WTC11 (cell line): ENCODE measurements around the gene WDCP. TPM values are rescaled to one million over a fixed set of nuclear protein-coding genes. Genes with fewer than 3 reads are reported as not detected.

Experiments
- ATAC-seq: fragments of 200-7000 bp; cut with Tn5 transposase; 2 replicates; pipeline ENCODE4 v1.10.0; 2021; ENCODE audit warnings: mild to moderate bottlenecking, moderate library complexity
- CTCF ChIA-PET: fragments of 300-600 bp; sonication (Branson Sonifier 250); formaldehyde crosslinking; loops from one replicate; lab custom pipeline; 2021; ENCODE audit warnings: antibody characterized with exemption; lab: Charles Lee
- POLR2A ChIA-PET: fragments of 350-600 bp; sonication (Branson Sonifier 250); formaldehyde crosslinking; loops from one replicate; lab custom pipeline; 2021; ENCODE audit warnings: antibody characterized with exemption; lab: Charles Lee
- DNase-seq: peaks from one replicate; pipeline ENCODE4 v3.0.0; 2021; ENCODE audit warnings: low spot score
- H3K27ac Mint-ChIP-seq: 2 replicates; pipeline ENCODE4 v1.8.0; 2021; ENCODE audit warnings: mixed read lengths
- H3K27me3 Mint-ChIP-seq: 2 replicates; pipeline ENCODE4 v1.8.0; 2021; ENCODE audit warnings: low read depth, mild to moderate bottlenecking, moderate library complexity, mixed read lengths
- H3K36me3 Mint-ChIP-seq: 2 replicates; pipeline ENCODE4 v1.8.0; 2021; ENCODE audit warnings: mixed read lengths
- H3K4me1 Mint-ChIP-seq: 2 replicates; pipeline ENCODE4 v1.8.0; 2022; ENCODE audit warnings: mixed read lengths
- H3K4me3 Mint-ChIP-seq: 2 replicates; pipeline ENCODE4 v1.8.0; 2021; ENCODE audit warnings: mild to moderate bottlenecking, moderate library complexity, mixed read lengths
- H3K9me3 Mint-ChIP-seq: 2 replicates; pipeline ENCODE4 v1.8.0; 2021; ENCODE audit warnings: mixed read lengths
- CREM ChIP-seq: sonication (generic); formaldehyde crosslinking; IDR thresholded peaks from 2 replicates; pipeline ENCODE4 v1.8.1; 2022; ENCODE audit warnings: mild to moderate bottlenecking, missing genetic modification reagents, moderate library complexity
- KAT7 ChIP-seq: sonication (generic); formaldehyde crosslinking; IDR thresholded peaks from 2 replicates; pipeline ENCODE4 v1.8.1; 2023; ENCODE audit warnings: missing genetic modification reagents, mild to moderate bottlenecking, borderline replicate concordance
- MXD4 ChIP-seq: fragments of 250-450 bp; sonication (Bioruptor Pico); IDR thresholded peaks from 2 replicates; pipeline ENCODE4 v1.8.0; 2021; ENCODE audit warnings: mild to moderate bottlenecking, moderate library complexity, borderline replicate concordance
- MYBL2 ChIP-seq: sonication (generic); formaldehyde crosslinking; IDR thresholded peaks from 2 replicates; pipeline ENCODE4 v1.8.1; 2023; ENCODE audit warnings: mild to moderate bottlenecking, moderate library complexity, missing genetic modification reagents
- NFATC4 ChIP-seq: fragments of 250-450 bp; sonication (Bioruptor Pico); IDR thresholded peaks from 2 replicates; pipeline ENCODE4 v1.9.0; 2021; ENCODE audit warnings: mild to moderate bottlenecking
- NFE2L1 ChIP-seq: sonication (generic); formaldehyde crosslinking; IDR thresholded peaks from 2 replicates; pipeline ENCODE4 v1.8.1; 2023; ENCODE audit warnings: missing genetic modification reagents
- NR1H2 ChIP-seq: sonication (generic); formaldehyde crosslinking; IDR thresholded peaks from 2 replicates; pipeline ENCODE4 v1.9.0; 2021; ENCODE audit warnings: mild to moderate bottlenecking, moderate library complexity, missing genetic modification reagents
- PRRX2 ChIP-seq: fragments of 250-450 bp; sonication (Bioruptor Pico); IDR thresholded peaks from 2 replicates; pipeline ENCODE4 v1.8.0; 2021; ENCODE audit warnings: mild to moderate bottlenecking
- RELA ChIP-seq: sonication (generic); formaldehyde crosslinking; IDR thresholded peaks from 2 replicates; pipeline ENCODE4 v1.8.1; 2022; ENCODE audit warnings: missing genetic modification reagents, mild to moderate bottlenecking, borderline replicate concordance
- RORB ChIP-seq: fragments of 250-450 bp; sonication (Bioruptor Pico); IDR thresholded peaks from 2 replicates; pipeline ENCODE4 v1.9.0; 2021; ENCODE audit warnings: mild to moderate bottlenecking
- TP53 ChIP-seq: sonication (generic); formaldehyde crosslinking; IDR thresholded peaks from 2 replicates; pipeline ENCODE4 v1.8.1; 2023; ENCODE audit warnings: mild to moderate bottlenecking, missing genetic modification reagents
- ZNF121 ChIP-seq: sonication (generic); formaldehyde crosslinking; IDR thresholded peaks from 2 replicates; pipeline ENCODE4 v1.8.0; 2023; ENCODE audit warnings: missing genetic modification reagents
- ZNF263 ChIP-seq: sonication (generic); formaldehyde crosslinking; IDR thresholded peaks from 2 replicates; pipeline ENCODE4 v1.8.1; 2022; ENCODE audit warnings: low read depth, mild to moderate bottlenecking, moderate library complexity, missing genetic modification reagents
- ZNF416 ChIP-seq: fragments of 250-450 bp; sonication (Bioruptor Pico); IDR thresholded peaks from 2 replicates; pipeline ENCODE4 v1.9.0; 2021; ENCODE audit warnings: mild to moderate bottlenecking, inconsistent platforms
- total RNA-seq: library from RNA; stranded (reverse); gene quantifications from 3 replicates; pipeline ENCODE4 v1.2.3, GENCODE V29; 2021
- TF ChIP-seq, protein P1 (sequence below): fragments of 250-450 bp; sonication (Bioruptor Pico); IDR thresholded peaks from 2 replicates; pipeline ENCODE4 v1.8.0; 2021; ENCODE audit warnings: mild to moderate bottlenecking
- TF ChIP-seq, protein P2 (sequence below): sonication (generic); formaldehyde crosslinking; IDR thresholded peaks from 2 replicates; pipeline ENCODE4 v1.8.0; 2023; ENCODE audit warnings: missing genetic modification reagents
- TF ChIP-seq, protein P3 (sequence below): sonication (generic); formaldehyde crosslinking; IDR thresholded peaks from 2 replicates; pipeline ENCODE4 v1.8.0; 2022; ENCODE audit warnings: mild to moderate bottlenecking, missing genetic modification reagents
- TF ChIP-seq, protein P4 (sequence below): sonication (generic); formaldehyde crosslinking; IDR thresholded peaks from 2 replicates; pipeline ENCODE4 v1.8.0; 2023; ENCODE audit warnings: mild to moderate bottlenecking, missing genetic modification reagents
- TF ChIP-seq, protein P5 (sequence below): fragments of 250-450 bp; sonication (Bioruptor Pico); IDR thresholded peaks from 2 replicates; pipeline ENCODE4 v1.9.0; 2021; ENCODE audit warnings: mild to moderate bottlenecking, borderline replicate concordance
- TF ChIP-seq, protein P6 (sequence below): sonication (generic); formaldehyde crosslinking; conservative IDR thresholded peaks from 2 replicates; pipeline ENCODE4 v1.8.1; 2022; ENCODE audit warnings: mild to moderate bottlenecking, missing genetic modification reagents
- TF ChIP-seq, protein P7 (sequence below): sonication (generic); formaldehyde crosslinking; IDR thresholded peaks from 2 replicates; pipeline ENCODE4 v1.8.0; 2022; ENCODE audit warnings: mild to moderate bottlenecking, missing genetic modification reagents

Gene WDCP
- total RNA-seq, 1 experiment from 2014 or later, result 31.9 TPM

DNA sequence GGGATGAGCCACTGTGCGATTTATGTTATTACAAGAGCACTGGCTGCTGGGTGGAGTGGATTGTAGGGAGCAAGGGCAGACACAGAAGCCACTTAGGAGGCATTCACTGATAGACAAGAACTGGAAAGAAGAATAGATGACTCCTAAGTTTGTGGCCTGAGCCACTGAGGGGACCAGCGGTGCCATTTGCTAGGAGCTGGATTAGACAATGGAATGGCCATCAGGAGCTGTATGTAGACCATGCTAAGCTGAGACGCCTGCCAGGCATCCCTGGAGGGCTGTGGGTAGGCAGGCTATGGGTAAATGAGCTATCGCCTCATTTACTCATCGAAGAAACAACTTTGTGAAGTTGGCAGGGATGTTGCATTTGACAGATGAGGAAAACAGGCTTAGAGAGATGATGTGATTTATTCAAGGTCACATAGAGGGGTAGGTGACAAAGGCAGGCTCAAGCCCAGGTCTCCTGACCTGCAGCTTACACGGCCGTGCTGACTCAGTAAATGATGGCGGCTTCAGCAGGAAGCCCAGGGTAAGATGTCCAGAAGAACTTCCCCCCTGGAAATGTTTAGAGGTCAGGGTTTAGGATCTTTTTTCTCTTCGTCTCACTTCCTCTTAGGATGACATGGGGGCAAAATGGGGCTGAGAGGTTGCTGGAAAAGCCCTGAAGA lies 34.5 kb downstream of the WDCP start:
- H3K27me3 Mint-ChIP-seq, result peaks cover 9% of the 10 kb centered on the region
- CTCF ChIA-PET, result interaction anchor here (0.6 to 2.3 kb wide), 5 partner anchors 47 to 188 kb away, joined by 3 to 11 read pairs (median 3); partner anchors contain the start of genes ATAD2B and SF3B6

DNA sequence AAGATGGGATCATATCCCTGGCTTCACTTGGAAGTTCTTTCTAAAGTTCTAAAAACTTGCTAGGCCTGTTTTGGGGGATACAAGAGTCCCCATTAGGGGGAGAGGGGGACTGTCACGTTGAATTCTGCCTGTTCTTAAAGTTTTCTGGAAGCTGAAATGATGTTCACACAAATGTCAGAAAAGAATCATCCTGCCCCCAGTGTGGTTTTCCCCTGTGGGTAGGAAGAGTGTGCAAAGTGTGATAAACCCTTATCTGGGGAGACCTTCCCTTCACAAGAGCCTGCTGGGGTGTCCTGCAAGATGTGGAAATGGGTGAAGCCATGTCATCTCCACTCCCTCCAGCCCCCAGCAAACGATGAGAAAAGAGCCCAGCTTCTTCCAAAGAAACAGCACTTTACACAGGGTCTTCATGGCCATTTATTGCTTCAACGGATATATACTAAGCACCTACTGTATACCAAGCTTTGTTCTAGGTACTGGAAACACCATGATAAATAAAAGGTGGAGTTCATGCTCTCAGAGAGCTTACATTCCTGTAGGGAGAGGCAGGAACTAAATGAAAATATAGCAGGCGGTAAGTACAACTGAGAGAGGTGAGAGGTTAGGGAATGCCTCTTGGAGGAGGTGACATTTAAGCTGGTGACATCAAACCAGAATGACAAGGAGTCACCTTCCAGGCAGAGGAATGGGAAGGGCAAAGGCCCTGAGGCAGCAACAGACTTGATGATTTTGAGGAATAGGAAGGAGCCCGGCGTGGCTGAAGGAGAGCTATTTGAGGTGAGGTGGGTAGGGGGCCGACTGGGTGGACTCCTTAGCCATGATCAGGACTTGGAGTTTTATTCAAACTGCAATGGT lies 35.7 kb downstream of the WDCP start:
- ChIA-PET CTCF (interaction anchor here (1.3 to 2.4 kb wide), 4 partner anchors 73 to 187 kb away, joined by 3 to 15 read pairs (median 8); partner anchors contain the start of gene ATAD2B), POLR2A (no interaction called here)
- ATAC-seq (no peak), DNase-seq (no peak)
- no peaks in the 10 kb centered on the region for H3K36me3 Mint-ChIP-seq
- H3K9me3 Mint-ChIP-seq, result no peaks in the 10 kb centered on the region
- H3K4me3 Mint-ChIP-seq, result peak overlapping the region; percentile 7; the same call in 1 of the 2 replicates
- no peak overlapping the region for H3K27ac Mint-ChIP-seq
- peaks cover 9% of the 10 kb centered on the region for H3K27me3 Mint-ChIP-seq
- H3K4me1 Mint-ChIP-seq, result peaks cover 30% of the 10 kb centered on the region
- TF ChIP-seq, protein P1, sequence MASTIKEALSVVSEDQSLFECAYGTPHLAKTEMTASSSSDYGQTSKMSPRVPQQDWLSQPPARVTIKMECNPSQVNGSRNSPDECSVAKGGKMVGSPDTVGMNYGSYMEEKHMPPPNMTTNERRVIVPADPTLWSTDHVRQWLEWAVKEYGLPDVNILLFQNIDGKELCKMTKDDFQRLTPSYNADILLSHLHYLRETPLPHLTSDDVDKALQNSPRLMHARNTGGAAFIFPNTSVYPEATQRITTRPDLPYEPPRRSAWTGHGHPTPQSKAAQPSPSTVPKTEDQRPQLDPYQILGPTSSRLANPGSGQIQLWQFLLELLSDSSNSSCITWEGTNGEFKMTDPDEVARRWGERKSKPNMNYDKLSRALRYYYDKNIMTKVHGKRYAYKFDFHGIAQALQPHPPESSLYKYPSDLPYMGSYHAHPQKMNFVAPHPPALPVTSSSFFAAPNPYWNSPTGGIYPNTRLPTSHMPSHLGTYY, result no peak
- TF ChIP-seq ZNF121 (CRISPR knock-in tag) (no peak), NFE2L1 (CRISPR knock-in tag) (no peak), MXD4 (CRISPR knock-in tag) (no peak), MYBL2 (CRISPR knock-in tag) (no peak), ZNF263 (CRISPR knock-in tag) (no peak), NFATC4 (CRISPR knock-in tag) (no peak), PRRX2 (CRISPR knock-in tag) (no peak), NR1H2 (CRISPR knock-in tag) (no peak)
- TF ChIP-seq, protein P2, sequence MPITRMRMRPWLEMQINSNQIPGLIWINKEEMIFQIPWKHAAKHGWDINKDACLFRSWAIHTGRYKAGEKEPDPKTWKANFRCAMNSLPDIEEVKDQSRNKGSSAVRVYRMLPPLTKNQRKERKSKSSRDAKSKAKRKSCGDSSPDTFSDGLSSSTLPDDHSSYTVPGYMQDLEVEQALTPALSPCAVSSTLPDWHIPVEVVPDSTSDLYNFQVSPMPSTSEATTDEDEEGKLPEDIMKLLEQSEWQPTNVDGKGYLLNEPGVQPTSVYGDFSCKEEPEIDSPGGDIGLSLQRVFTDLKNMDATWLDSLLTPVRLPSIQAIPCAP (CRISPR knock-in tag), result no peak
- TF ChIP-seq, protein P3, sequence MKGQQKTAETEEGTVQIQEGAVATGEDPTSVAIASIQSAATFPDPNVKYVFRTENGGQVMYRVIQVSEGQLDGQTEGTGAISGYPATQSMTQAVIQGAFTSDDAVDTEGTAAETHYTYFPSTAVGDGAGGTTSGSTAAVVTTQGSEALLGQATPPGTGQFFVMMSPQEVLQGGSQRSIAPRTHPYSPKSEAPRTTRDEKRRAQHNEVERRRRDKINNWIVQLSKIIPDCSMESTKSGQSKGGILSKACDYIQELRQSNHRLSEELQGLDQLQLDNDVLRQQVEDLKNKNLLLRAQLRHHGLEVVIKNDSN (CRISPR knock-in tag), result no peak
- TF ChIP-seq, protein P4, sequence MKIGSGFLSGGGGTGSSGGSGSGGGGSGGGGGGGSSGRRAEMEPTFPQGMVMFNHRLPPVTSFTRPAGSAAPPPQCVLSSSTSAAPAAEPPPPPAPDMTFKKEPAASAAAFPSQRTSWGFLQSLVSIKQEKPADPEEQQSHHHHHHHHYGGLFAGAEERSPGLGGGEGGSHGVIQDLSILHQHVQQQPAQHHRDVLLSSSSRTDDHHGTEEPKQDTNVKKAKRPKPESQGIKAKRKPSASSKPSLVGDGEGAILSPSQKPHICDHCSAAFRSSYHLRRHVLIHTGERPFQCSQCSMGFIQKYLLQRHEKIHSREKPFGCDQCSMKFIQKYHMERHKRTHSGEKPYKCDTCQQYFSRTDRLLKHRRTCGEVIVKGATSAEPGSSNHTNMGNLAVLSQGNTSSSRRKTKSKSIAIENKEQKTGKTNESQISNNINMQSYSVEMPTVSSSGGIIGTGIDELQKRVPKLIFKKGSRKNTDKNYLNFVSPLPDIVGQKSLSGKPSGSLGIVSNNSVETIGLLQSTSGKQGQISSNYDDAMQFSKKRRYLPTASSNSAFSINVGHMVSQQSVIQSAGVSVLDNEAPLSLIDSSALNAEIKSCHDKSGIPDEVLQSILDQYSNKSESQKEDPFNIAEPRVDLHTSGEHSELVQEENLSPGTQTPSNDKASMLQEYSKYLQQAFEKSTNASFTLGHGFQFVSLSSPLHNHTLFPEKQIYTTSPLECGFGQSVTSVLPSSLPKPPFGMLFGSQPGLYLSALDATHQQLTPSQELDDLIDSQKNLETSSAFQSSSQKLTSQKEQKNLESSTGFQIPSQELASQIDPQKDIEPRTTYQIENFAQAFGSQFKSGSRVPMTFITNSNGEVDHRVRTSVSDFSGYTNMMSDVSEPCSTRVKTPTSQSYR (CRISPR knock-in tag), result no peak
- TF ChIP-seq, protein P5, sequence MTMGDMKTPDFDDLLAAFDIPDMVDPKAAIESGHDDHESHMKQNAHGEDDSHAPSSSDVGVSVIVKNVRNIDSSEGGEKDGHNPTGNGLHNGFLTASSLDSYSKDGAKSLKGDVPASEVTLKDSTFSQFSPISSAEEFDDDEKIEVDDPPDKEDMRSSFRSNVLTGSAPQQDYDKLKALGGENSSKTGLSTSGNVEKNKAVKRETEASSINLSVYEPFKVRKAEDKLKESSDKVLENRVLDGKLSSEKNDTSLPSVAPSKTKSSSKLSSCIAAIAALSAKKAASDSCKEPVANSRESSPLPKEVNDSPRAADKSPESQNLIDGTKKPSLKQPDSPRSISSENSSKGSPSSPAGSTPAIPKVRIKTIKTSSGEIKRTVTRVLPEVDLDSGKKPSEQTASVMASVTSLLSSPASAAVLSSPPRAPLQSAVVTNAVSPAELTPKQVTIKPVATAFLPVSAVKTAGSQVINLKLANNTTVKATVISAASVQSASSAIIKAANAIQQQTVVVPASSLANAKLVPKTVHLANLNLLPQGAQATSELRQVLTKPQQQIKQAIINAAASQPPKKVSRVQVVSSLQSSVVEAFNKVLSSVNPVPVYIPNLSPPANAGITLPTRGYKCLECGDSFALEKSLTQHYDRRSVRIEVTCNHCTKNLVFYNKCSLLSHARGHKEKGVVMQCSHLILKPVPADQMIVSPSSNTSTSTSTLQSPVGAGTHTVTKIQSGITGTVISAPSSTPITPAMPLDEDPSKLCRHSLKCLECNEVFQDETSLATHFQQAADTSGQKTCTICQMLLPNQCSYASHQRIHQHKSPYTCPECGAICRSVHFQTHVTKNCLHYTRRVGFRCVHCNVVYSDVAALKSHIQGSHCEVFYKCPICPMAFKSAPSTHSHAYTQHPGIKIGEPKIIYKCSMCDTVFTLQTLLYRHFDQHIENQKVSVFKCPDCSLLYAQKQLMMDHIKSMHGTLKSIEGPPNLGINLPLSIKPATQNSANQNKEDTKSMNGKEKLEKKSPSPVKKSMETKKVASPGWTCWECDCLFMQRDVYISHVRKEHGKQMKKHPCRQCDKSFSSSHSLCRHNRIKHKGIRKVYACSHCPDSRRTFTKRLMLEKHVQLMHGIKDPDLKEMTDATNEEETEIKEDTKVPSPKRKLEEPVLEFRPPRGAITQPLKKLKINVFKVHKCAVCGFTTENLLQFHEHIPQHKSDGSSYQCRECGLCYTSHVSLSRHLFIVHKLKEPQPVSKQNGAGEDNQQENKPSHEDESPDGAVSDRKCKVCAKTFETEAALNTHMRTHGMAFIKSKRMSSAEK, result no peak

More for the DNA sequence above, 34.5 kb downstream of the WDCP start:
- DNase-seq (no peak), ATAC-seq (no peak)
- Mint-ChIP-seq H3K4me3 (no peak overlapping the region), H3K4me1 (peaks cover 30% of the 10 kb centered on the region), H3K36me3 (no peaks in the 10 kb centered on the region), H3K9me3 (no peaks in the 10 kb centered on the region), H3K27ac (0 out of 2 replicates have a peak overlapping the region, but pooled peaks have one; percentile 19)
- TF ChIP-seq TP53 (CRISPR knock-in tag) (no peak), RELA (CRISPR knock-in tag) (no peak), ZNF263 (CRISPR knock-in tag) (no peak), CREM (no peak), ZNF416 (no peak), RORB (CRISPR knock-in tag) (no peak), KAT7 (CRISPR knock-in tag) (no peak)
- TF ChIP-seq, protein P6, sequence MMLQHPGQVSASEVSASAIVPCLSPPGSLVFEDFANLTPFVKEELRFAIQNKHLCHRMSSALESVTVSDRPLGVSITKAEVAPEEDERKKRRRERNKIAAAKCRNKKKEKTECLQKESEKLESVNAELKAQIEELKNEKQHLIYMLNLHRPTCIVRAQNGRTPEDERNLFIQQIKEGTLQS (CRISPR knock-in tag), result no peak
- TF ChIP-seq, protein P7, sequence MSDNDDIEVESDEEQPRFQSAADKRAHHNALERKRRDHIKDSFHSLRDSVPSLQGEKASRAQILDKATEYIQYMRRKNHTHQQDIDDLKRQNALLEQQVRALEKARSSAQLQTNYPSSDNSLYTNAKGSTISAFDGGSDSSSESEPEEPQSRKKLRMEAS, result no peak
- TF ChIP-seq, protein P4 (CRISPR knock-in tag), result no peak
- POLR2A ChIA-PET, result no interaction called here
